ENCODE data around the gene MRPS10. TPM values are rescaled to one million over a fixed set of nuclear protein-coding genes. Genes with fewer than 3 reads are reported as not detected.
A peak's percentile ranks its signal among the peaks of the same experiment; 100 is the strongest.
"Not testable (repeated sequence)": the region's sequence is repeated elsewhere in the genome, so short reads cannot be mapped to it uniquely, and the experiment has no call there.

The MRPS10 gene
- polyA plus RNA-seq, 2 of the 4 experiments (the other 2 are of a cell fraction), result 31.5 to 60.7 TPM

DNA sequence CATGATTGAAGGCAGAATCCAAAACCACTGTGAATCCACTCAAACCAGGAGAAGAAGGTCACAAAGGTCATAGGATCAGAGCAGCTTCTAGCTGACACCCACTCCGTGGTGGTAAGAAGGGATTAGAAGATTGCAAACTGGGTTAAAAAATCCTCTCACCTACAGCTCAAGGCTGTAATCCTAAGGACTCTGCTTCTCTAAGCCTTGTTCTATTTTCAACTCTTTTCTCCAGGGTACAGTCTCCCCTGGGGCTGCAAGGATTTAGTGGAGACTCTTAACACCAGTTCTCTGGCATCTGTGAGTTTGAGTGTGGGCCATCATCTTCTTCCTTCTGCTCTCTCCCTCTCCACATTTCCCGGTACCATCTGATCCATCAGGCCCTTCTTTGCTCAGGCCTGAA lies 44.6 kb downstream of the MRPS10 start, which contains the start of gene GUCA1A:
Gene GUCA1A, plus strand, starts transcription at position 264 of the 400 bp plus-strand sequence. CDS start 250 bp downstream, outside the sequence.
- Histone ChIP-seq H3K4me1 (no peaks in the 10 kb centered on the region), H3K4me2 (no peak within 1 kb of the TSS), H3K4me3 (no peak within 1 kb of the TSS), H3K27ac (no peak within 1 kb of the TSS), H3K9me3 (no peaks in the 10 kb centered on the region)
- 83% methylated on average over 2 of the region's 2 CpGs for WGBS (ENCODE audit: missing lambda C conversion rate)
- no peak for DNase-seq (ENCODE audit: low read depth in 1 of 2, low spot score in 1 of 2)
- CTCF ChIA-PET, result interaction anchor here (0.5 to 13.1 kb wide), 5 partner anchors 10 to 92 kb away, joined by 3 to 172 read pairs (median 4); no protein-coding TSS in a partner anchor
- ATAC-seq, result no peak
- TF ChIP-seq POLR2A (IDR thresholded peaks at IDR 0.05; ENCODE audit: low read length) (no peak), SMC3 (IDR thresholded peaks at IDR 0.05) (no peak), CEBPB (IDR thresholded peaks at IDR 0.05) (no peak), CBX2 (IDR thresholded peaks at IDR 0.05; ENCODE audit: borderline replicate concordance, low read depth) (no peak), SREBF2 (IDR thresholded peaks at IDR 0.05) (no peak), BHLHE40 (IDR thresholded peaks at IDR 0.05; ENCODE audit: low read depth, low read length) (no peak), JUN (IDR thresholded peaks at IDR 0.05) (no peak)
- no peak for FAIRE-seq
- POLR2A ChIA-PET, result no interaction called here

DNA sequence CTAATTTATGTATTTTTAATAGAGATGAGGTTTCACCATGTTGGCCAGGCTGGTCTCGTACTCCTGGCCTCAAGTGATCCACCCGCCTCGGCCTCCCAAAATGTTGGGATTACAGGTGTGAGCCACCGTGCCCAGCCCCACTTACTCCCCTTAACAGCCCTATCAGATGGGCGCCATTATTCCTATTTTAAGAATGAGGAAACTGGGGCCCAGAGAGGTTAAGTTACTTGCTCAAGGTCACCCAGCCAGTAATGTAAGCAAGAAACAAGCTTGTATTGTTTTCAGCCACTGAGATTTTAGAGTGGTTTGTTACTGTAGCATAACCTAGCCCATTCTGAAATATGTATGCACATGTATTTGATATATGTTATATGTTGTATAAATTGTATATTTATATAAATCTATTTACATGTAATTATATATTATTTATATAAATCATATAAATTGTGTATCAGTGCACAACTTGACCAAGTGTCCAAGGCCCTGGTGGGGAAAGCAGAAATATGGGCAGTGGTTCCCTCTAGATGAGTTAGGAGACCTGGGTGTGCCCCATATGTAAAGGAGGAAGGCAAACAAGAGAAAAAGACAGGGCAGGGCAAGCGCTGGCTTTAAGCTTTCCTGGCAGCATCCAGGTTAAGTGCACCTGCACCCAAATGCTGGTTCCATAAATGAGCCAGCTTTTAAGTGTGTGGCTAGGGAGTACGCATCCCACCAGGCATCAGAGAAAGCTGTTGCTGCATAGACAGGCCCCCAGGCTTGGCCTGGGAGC lies 45.7 kb downstream of the MRPS10 start:
- no peak overlapping the region for H3K27ac ChIP-seq
- DNase-seq (ENCODE audit: low read depth in 1 of 2, low spot score in 1 of 2) (no peak), ATAC-seq (no peak), FAIRE-seq (no peak)
- WGBS (ENCODE audit: missing lambda C conversion rate), result 93% methylated on average over 7 of the region's 7 CpGs
- no peaks in the 10 kb centered on the region for H3K9me3 ChIP-seq
- CTCF ChIA-PET, result interaction anchor here (0.9 to 13.1 kb wide), 7 partner anchors 11 to 374 kb away, joined by 3 to 172 read pairs (median 4); no protein-coding TSS in a partner anchor
- no peak overlapping the region for H3K4me2 ChIP-seq
- no peak for TF ChIP-seq ESRRA (IDR thresholded peaks at IDR 0.05; ENCODE audit: borderline replicate concordance, low read length)
- no peak for TF ChIP-seq CBX2 (IDR thresholded peaks at IDR 0.05; ENCODE audit: borderline replicate concordance, low read depth)
- TF ChIP-seq, protein P1, sequence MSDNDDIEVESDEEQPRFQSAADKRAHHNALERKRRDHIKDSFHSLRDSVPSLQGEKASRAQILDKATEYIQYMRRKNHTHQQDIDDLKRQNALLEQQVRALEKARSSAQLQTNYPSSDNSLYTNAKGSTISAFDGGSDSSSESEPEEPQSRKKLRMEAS (IDR thresholded peaks at IDR 0.05), result no peak
- TF ChIP-seq, protein P2, sequence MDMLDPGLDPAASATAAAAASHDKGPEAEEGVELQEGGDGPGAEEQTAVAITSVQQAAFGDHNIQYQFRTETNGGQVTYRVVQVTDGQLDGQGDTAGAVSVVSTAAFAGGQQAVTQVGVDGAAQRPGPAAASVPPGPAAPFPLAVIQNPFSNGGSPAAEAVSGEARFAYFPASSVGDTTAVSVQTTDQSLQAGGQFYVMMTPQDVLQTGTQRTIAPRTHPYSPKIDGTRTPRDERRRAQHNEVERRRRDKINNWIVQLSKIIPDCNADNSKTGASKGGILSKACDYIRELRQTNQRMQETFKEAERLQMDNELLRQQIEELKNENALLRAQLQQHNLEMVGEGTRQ (IDR thresholded peaks at IDR 0.05), result no peak
- TF ChIP-seq, protein P3, sequence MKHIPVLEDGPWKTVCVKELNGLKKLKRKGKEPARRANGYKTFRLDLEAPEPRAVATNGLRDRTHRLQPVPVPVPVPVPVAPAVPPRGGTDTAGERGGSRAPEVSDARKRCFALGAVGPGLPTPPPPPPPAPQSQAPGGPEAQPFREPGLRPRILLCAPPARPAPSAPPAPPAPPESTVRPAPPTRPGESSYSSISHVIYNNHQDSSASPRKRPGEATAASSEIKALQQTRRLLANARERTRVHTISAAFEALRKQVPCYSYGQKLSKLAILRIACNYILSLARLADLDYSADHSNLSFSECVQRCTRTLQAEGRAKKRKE (CRISPR knock-in tag; IDR thresholded peaks at IDR 0.05; ENCODE audit: low read depth), result no peak
- no peak for TF ChIP-seq ZNF302 (CRISPR knock-in tag; IDR thresholded peaks at IDR 0.05)
- TF ChIP-seq HOXB13 (CRISPR knock-in tag; IDR thresholded peaks at IDR 0.05; ENCODE audit: low read depth), result no peak
- no peak for TF ChIP-seq NFE2L2 (conservative IDR thresholded peaks at IDR 0.05; ENCODE audit: low read length)
- TF ChIP-seq, protein P4, sequence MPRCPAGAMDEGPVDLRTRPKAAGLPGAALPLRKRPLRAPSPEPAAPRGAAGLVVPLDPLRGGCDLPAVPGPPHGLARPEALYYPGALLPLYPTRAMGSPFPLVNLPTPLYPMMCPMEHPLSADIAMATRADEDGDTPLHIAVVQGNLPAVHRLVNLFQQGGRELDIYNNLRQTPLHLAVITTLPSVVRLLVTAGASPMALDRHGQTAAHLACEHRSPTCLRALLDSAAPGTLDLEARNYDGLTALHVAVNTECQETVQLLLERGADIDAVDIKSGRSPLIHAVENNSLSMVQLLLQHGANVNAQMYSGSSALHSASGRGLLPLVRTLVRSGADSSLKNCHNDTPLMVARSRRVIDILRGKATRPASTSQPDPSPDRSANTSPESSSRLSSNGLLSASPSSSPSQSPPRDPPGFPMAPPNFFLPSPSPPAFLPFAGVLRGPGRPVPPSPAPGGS (IDR thresholded peaks at IDR 0.05), result no peak
- POLR2A ChIA-PET, result no interaction called here
- no peak overlapping the region for H3K4me3 ChIP-seq
- H3K4me1 ChIP-seq, result peaks cover under 1% of the 10 kb centered on the region; the same call in 2 of the 3 replicates

DNA sequence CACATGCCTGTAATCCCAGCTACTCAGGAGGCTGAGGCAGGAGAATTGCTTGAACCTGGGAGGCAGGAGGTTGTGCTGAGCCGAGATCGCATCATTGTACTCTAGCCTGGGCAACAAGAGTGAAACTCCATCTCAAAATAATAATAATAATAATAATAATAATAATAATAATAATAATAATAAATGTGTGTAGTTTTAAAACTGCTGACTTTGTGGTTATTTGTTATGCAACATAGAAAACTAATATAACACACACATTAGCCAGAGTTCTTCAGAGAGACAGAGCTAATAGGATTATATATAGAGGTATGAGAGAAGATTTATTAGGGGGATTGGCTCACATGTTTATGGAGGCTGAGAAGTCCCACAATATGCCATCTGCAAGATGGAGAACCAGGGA lies 47.9 kb downstream of the MRPS10 start:
- H3K27ac ChIP-seq; H3K9me3 ChIP-seq; DNase-seq (ENCODE audit: low read depth in 1 of 2, low spot score in 1 of 2); H3K4me2 ChIP-seq; H3K4me1 ChIP-seq; H3K4me3 ChIP-seq; FAIRE-seq; ATAC-seq: not testable (repeated sequence)
- 79% methylated on average over 2 of the region's 2 CpGs for WGBS (ENCODE audit: missing lambda C conversion rate)
- ChIA-PET CTCF (interaction anchor here (1.0 to 13.1 kb wide), 5 partner anchors 15 to 89 kb away, joined by 3 to 172 read pairs (median 4); no protein-coding TSS in a partner anchor), POLR2A (interaction anchor here (1.4 kb wide), 1 partner anchor 45 kb away, joined by 3 read pairs; no protein-coding TSS in a partner anchor)

DNA sequence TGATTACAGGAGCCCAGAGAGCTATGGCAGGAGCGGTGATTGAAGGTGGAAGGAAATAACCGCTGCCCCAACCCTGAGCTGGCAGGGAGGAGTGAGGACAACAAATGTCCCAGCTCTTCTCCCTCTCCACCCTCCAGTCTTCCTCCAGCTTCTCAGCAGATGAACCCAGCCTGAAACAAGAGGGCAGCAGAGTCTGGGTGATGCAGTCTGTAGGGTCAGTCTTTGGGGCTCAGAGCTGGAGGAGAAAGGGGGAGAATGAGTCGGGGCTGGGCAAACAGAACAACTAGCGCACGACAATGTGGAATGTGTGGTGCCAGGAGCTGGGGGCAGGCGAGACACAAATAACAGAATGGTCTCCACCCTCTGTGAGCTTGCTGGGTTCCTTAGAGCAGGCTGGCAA lies 49.0 kb downstream of the MRPS10 start:
- Histone ChIP-seq H3K4me1 (peaks cover 5% of the 10 kb centered on the region; the same call in 2 of the 3 replicates), H3K4me3 (no peak overlapping the region), H3K27ac (no peak overlapping the region), H3K9me3 (no peaks in the 10 kb centered on the region), H3K4me2 (no peak overlapping the region)
- TF ChIP-seq SMC3 (IDR thresholded peaks at IDR 0.05), result peak; percentile 29; the same call in 2 of the 3 replicates
- TF ChIP-seq, protein P5, sequence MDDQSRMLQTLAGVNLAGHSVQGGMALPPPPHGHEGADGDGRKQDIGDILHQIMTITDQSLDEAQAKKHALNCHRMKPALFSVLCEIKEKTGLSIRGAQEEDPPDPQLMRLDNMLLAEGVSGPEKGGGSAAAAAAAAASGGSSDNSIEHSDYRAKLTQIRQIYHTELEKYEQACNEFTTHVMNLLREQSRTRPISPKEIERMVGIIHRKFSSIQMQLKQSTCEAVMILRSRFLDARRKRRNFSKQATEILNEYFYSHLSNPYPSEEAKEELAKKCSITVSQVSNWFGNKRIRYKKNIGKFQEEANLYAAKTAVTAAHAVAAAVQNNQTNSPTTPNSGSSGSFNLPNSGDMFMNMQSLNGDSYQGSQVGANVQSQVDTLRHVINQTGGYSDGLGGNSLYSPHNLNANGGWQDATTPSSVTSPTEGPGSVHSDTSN (IDR thresholded peaks at IDR 0.05), result no peak
- peak; percentile 25 to 45; a peak in 2 of 5 replicates for TF ChIP-seq RAD21 (conservative IDR thresholded peaks at IDR 0.05 in 1 of 2, IDR thresholded peaks at IDR 0.05 in 1 of 2)
- ChIA-PET POLR2A (interaction anchor here (1.4 kb wide), 1 partner anchor 46 kb away, joined by 3 read pairs; no protein-coding TSS in a partner anchor), CTCF (interaction anchor here (1.0 to 13.1 kb wide), 7 partner anchors 10 to 87 kb away, joined by 3 to 172 read pairs (median 7); no protein-coding TSS in a partner anchor)
- 72% methylated on average over 6 of the region's 6 CpGs for WGBS (ENCODE audit: missing lambda C conversion rate)
- ATAC-seq, result no peak
- FAIRE-seq, result no peak
- DNase-seq (ENCODE audit: low read depth in 1 of 2, low spot score in 1 of 2), result no peak
